Hypothalamus (tissue), 51 donors: ENCODE measurements around the gene TGM5.
A peak's percentile ranks its signal among the peaks of the same experiment; 100 is the strongest.

Source experiments
- DNase-seq, 51 donors: peaks; one replicate each; lab custom pipeline; 2025; lab: John Stamatoyannopoulos, UW

Gene TGM5

DNA sequence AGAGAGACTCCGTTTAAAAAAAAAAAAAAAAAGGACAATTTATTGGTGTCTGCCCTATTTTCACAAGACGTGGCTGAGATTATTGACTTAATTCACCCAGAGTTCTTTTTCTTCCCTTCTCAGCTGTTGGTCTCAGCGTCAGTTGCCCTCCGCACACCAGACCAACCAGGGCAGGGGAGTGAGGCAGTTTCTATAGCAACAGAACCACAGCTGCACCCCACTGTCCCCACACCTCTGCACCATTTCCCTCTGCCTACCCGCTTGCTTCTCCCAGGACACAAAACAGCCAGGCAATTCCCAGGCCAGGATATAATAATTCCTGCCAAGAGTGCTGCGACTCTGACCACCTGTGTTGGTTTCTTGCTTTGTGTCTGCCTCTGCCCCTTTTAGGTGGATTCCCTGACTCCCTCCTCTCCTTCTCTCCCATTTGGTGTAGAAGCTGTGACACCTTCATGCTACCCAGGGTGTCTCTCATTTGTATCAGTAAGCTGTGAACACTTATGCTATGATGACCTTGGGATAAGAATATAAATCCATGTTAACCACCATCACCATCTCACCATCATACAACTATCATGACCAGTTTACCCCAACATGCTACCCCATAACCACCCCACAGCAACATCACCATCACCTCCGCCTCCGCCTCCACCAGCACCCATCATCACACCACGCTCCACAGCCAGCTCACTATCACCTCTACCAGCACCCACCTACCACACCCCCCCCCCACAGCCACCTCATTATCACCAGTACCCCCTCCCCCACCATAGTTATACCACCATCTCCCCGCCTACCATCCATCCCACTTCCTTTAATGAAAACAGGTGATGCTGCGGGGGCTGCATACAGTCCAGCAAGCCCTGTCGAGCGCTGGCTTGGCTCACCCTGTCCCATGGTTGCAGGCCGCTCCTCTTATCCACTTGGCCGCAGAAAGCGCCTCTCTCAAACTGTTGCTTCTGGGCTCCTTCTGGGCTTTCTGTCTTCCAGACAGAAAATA lies 46.5 kb downstream of the TGM5 start:
- no peak for DNase-seq

- DNase-seq, result no peak
These were observed 47.6 kb downstream of the TGM5 start for GRCh38 chr15:43218908-43219706.

DNA sequence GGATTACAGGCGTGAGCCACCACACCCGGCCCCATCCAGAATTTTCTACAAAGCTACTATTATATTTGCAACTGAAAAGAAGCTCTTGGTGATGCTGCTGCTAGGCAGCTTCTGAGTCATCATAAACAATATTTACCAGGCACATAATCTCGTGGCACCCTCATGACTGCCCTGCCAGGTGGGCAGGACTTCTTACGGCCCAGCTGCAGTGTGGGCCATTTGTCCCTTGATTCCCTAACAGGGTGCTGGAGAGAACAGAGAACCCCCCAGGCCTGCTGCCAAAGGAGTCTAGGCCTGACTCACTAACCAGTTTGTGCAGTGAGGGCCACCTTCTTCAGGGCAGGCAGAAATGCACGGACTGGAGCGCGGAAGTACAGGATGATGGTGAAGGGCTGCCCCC lies 50.8 kb downstream of the TGM5 start:
- DNase-seq, result peak in 1 of 51 donors; percentile 1

- no peak for DNase-seq
These were observed 52.0 kb downstream of the TGM5 start for GRCh38 chr15:43214592-43215295.

- DNase-seq, result no peak
These were observed 52.6 kb downstream of the TGM5 start for GRCh38 chr15:43214169-43214568.

DNA sequence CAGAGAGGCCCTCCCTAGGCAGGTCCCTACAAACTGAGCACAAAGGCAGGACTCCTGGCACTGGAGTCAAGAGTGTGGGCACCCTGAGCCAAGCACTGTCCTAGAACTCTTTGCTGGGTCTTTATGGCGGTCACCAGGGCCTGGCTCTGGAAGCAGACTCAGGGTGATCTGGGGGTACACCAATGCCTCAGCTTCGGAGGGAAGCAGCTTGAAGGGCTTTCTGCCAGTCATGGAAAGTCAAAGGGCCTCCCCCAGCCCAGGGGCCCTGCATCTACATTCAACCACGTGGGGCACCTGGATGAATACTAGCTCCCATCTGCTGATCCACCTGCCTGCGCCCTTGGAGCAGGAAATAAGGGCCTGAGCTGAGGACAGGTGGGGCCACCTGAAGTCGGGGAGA lies 53.3 kb downstream of the TGM5 start:
- DNase-seq, result no peak

GRCh38 chr15:43212951-43213350 lies 53.8 kb downstream of the TGM5 start:
- no peak for DNase-seq

DNA sequence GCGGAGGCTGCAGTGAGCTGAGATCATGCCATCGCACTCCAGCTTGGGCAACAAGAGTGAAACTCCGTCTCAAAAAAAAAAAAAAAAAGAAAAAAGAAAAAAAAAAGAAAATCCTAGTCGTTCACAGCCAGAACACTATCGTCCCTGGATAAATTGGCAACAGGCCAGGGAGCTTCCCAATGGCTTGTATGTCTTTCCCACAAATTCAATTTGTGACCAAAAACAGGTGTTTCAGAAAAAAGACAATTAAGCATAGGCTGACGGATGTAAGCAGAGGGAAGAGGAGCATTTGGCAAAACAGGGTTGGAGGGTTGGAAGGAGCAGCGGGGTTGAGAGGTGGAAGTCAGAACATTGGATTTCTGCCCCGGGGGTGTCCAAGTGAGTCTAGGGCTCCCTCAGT lies 54.4 kb downstream of the TGM5 start:
- DNase-seq, result no peak

DNA sequence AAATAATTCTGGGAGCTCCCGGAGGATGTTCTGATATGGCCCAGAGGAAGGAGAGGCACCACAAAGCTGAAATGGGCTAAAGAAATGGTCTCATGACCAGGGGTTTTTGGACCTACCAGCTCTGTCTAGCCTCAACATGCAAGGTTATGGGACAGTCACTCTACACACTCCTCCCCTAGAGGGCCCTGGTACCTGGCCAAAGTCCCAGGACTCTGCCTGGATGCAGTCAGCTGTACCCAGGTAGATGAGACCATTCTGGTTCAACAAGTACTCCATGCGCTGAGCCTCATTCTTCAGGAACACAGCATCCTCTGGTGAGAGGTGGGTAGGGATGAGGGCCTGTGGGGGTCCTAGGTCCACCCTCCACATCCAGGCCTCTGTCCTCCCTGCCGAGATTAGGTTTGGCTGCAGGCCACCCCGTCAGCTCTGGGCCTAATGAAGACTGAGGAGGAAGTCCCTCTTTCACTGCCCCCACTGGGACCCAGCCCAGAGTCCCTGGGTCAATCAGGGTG lies 55.4 kb downstream of the TGM5 start:
- no peak for DNase-seq

DNA sequence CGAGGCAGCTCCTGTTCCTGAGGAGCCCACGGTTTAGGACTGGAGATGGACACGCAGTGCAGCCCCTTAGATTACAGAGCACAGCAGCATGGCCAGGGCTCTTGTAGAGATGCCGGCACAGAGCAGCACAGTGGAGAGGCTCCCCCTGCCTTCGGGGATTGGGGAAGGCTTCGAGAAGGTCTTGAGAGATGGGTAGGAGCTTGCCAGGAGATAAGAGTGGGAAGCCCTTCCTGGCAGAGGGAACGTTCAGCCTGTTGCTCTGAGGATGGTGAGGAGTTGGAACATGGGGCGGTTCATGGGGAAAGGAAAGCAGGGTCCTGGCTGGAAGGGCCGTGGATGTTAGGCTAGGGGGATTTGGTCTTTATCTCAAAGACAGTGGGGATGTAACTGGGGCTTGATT lies 55.9 kb downstream of the TGM5 start:
- DNase-seq, result no peak

GRCh38 chr15:43210172-43210745 lies 56.5 kb downstream of the TGM5 start:
- DNase-seq, result no peak

DNA sequence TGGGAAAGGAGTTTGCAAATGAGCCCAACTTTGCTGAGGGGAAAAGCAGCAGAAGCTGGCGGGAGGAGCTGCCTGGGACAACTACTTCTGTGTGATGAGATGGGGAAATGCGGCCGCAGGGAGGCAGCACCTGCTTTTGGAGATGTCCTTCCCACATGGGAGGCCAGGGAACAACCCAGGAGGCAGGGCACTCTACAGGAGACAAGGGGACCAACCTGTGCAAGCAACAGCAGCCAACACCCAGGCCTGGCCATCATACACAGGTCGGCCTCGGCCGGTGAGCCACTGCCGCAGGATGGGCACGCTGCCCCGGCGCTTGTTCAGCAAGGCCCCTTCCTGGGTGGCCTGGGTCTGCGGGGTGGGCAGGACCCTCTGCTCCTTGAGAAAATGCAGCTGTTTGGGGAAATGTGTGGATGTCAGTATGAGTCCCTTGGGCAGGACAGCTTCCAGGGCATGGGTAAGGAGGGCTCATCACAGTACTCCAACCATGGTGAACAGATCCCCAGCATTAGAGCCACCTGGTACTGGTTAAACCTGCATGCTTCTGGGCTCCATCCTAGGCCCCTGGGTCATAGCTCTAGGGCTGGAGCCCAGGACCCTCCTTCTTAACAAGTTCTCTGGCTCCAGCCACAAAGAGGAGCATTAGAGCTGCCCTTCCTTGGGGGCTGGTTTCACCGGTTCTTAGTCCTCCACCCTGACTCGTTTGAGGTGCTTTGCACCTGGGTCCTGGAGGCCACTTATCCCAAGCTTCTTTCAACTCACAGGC lies 57.5 kb downstream of the TGM5 start:
- DNase-seq, result peak in 1 of 51 donors; percentile 8

GRCh38 chr15:43208052-43209002 lies 58.4 kb downstream of the TGM5 start:
- no peak for DNase-seq

- DNase-seq, result no peak
These were observed 59.7 kb downstream of the TGM5 start for GRCh38 chr15:43207024-43207423.

GRCh38 chr15:43206054-43206453 lies 60.7 kb downstream of the TGM5 start:
- no peak for DNase-seq

DNA sequence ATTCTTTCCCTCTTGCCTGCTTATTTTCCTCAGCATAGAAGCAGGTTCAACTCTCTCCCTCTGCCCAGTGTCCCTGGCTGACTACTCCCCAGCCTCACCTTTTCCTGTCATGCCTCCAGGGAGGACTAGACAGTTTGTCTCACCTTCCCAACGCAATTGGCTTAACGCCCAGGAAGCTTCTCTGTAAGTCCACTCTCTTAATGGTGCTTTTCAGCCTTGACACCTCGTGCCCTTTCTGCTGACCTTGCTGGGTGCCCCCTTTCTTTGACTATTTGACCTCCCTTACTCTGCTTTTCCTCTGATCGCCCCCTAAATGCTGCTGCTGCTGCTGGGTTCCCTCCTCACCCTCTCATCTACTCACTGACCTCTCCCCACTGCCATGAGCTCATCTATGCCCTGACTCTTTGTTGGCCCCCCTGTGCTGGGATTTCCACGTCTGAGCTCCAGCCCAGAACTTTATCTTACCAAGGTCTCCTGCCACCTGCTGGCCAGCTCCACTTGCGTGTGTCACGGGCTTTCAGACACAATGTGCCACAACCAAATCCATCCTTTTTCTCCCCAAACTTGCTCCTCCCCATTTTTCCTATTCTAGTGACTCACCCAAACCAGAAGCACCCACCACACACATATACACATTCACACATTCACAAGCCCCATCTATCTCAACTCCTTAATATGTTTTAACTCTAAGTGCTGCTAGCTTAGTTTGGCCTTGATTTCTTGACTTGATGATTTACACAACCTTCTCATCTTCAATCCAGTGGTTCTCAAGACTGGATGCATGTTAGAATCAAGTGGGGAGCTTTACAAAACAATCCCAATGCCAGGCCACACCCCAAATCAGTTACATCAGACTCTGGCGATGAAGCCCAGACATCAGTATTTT lies 62.5 kb downstream of the TGM5 start:
- DNase-seq, result peak in 9 of 51 donors; percentile 2 to 27 (median 7)

GRCh38 chr15:43199945-43200488 lies 66.7 kb downstream of the TGM5 start:
- no peak for DNase-seq
